ENCODE results near the gene CDH16. TPM values are rescaled to one million over a fixed set of nuclear protein-coding genes. Genes with fewer than 3 reads are reported as not detected.
"Not testable (repeated sequence)": the region's sequence is repeated elsewhere in the genome, so short reads cannot be mapped to it uniquely, and the experiment has no call there.

CDH16 gene
- total RNA-seq, 2 experiments from 2014 or later = not detected

DNA sequence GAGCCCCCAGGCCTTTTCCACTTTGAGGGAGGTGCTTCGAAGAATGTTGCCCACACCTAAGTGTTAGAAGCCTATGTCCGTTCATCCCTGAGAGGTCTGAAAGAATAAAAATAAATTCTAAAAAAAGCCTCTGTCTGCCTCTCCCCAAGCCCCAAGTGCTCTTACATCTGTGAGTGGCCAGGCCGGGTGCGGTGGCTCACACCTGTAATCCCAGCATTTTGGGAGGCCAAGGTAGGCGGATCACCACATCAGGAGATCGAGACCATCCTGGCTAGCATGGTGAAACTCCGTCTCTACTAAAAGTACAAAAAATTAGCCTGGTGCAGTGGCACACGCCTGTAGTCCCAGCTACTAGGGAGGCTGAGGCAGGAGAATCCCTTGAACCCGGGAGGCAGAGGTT is 26.3 kb upstream of the CDH16 start:
- DNase-seq; H3K9me3 Mint-ChIP-seq; H3K36me3 Mint-ChIP-seq (ENCODE audit: low read depth); H3K27ac Mint-ChIP-seq; H3K4me3 Mint-ChIP-seq; POLR2A ChIA-PET: not testable (repeated sequence)
- CTCF ChIA-PET = interaction anchor here (0.6 to 2.2 kb wide), 4 partner anchors 73 to 279 kb away, joined by 3 to 6 read pairs (median 4); no protein-coding TSS in a partner anchor
- H3K27me3 Mint-ChIP-seq = peaks cover 21% of the 10 kb centered on the region
- H3K4me1 Mint-ChIP-seq = peaks cover 20% of the 10 kb centered on the region

DNA sequence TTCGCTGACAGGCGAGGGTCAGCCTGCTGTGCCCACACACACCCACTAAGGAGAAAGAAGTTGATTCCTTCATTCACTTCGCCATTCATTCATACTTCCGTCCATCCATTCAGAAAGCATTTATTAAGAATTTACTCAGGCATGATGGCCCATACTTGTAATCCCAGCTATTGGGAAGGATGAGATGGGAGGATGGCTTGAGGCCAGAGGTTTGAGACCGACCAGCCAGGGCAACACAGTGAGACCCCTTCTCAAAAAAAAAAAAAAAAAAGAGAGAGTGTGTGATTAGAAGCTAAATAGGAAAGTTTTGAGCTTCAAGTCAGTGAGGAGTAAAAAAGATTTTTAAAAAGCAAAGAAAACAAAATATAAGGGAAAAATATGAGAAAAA is 25.4 kb upstream of the CDH16 start:
- Mint-ChIP-seq H3K27ac (peak overlapping the region; percentile 54), H3K4me3 (no peak overlapping the region), H3K4me1 (peaks cover 18% of the 10 kb centered on the region), H3K9me3 (no peaks in the 10 kb centered on the region), H3K27me3 (peaks cover 12% of the 10 kb centered on the region), H3K36me3 (ENCODE audit: low read depth) (peaks cover 7% of the 10 kb centered on the region)
- CTCF ChIA-PET = interaction anchor here (0.6 to 2.2 kb wide), 9 partner anchors 13 to 183 kb away, joined by 3 to 6 read pairs (median 4); partner anchors contain the start of gene CES3
- no peak for DNase-seq
- POLR2A ChIA-PET = no interaction called here

DNA sequence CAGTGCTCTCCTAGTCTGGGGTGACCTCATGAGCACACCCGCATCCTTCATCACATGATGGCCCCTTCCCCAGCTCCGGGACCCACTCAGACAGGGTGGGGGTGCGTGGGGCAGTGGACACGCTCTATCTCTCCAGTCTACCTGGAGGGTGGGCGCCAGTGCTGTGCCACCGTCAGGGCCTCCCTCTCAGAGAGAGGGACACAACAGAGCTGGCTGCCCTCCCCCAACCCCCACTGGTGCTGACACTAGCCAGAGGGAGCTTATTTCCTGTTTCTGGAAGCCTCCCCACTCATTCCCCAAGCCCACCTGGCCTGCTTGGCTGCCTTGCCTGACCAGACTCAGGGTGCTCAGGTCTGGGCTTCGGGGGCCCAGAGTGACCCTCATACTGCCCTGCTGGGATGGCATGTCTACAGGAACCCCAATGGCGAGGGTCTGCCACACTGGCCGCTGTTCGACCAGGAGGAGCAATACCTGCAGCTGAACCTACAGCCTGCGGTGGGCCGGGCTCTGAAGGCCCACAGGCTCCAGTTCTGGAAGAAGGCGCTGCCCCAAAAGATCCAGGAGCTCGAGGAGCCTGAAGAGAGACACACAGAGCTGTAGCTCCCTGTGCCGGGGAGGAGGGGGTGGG is 24.9 kb upstream of the CDH16 start:
- Mint-ChIP-seq H3K27me3 (peaks cover 8% of the 10 kb centered on the region), H3K27ac (no peak overlapping the region), H3K36me3 (ENCODE audit: low read depth) (peaks cover 7% of the 10 kb centered on the region), H3K4me1 (peaks cover 16% of the 10 kb centered on the region), H3K9me3 (no peaks in the 10 kb centered on the region), H3K4me3 (no peak overlapping the region)
- ChIA-PET POLR2A (no interaction called here), CTCF (interaction anchor here (0.7 to 2.2 kb wide), 9 partner anchors 14 to 232 kb away, joined by 3 to 6 read pairs (median 4); partner anchors contain the start of gene CES3)
- DNase-seq = no peak

DNA sequence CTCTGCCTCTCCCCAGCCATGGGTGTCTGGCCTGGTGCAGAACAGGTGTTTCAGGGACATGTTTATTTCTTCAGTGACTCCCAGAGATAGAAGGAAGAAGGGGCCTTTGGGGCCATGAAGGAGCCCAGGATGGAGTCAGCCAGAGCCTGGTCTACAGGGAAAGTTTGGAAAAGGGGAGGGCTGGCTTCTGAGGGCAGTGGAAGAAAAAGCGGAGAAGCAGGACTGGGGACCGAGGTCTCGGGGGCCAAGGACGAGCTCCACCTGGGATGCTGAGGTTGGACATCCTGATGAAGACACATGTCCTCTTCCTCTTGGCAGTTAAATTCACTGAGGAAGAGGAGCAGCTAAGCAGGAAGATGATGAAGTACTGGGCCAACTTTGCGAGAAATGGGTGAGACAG is 24.3 kb upstream of the CDH16 start:
- ChIA-PET POLR2A (no interaction called here), CTCF (interaction anchor here (0.7 to 2.2 kb wide), 6 partner anchors 14 to 233 kb away, joined by 3 to 6 read pairs (median 4); partner anchors contain the start of gene CES3)
- Mint-ChIP-seq H3K36me3 (ENCODE audit: low read depth) (peaks cover 7% of the 10 kb centered on the region), H3K27me3 (peaks cover 2% of the 10 kb centered on the region), H3K4me3 (no peak overlapping the region), H3K4me1 (peaks cover 11% of the 10 kb centered on the region), H3K27ac (no peak overlapping the region), H3K9me3 (no peaks in the 10 kb centered on the region)
- no peak for DNase-seq

DNA sequence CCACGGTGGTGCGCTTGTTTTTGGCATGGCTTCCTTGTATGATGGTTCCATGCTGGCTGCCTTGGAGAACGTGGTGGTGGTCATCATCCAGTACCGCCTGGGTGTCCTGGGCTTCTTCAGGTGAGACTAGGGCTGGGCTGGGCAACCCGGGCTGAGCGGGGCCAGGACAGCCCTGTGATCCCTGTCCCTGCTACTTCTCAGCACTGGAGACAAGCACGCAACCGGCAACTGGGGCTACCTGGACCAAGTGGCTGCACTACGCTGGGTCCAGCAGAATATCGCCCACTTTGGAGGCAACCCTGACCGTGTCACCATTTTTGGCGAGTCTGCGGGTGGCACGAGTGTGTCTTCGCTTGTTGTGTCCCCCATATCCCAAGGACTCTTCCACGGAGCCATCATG is 21.6 kb upstream of the CDH16 start:
- Mint-ChIP-seq H3K36me3 (ENCODE audit: low read depth) (peaks cover 7% of the 10 kb centered on the region), H3K4me3 (no peak overlapping the region), H3K27me3 (no peaks in the 10 kb centered on the region), H3K4me1 (peaks cover 23% of the 10 kb centered on the region), H3K27ac (no peak overlapping the region), H3K9me3 (no peaks in the 10 kb centered on the region)
- POLR2A ChIA-PET = no interaction called here
- no peak for DNase-seq
- CTCF ChIA-PET = interaction anchor here (1.2 to 1.7 kb wide), 3 partner anchors 12 to 215 kb away, joined by 3 to 4 read pairs (median 3); no protein-coding TSS in a partner anchor

DNA sequence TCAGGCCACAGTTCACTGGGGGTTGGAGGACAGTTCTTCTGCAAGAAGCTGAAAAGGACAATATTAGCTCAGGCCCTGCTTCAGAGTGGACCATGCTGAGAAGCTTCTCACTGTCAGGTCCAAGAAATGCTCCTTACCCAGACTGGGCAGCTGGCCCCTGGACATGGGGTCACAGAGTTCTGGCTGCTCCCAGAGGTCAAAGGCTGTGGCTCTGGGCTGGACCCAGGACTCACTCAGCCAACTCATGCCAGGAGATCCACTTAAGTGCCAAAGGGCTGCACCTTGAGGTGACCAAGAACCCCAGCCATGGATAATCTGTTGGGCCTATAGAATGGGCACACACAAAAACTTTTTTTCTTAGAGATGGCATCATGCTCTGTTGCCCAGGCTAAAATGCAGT is 20.7 kb upstream of the CDH16 start:
- H3K36me3 Mint-ChIP-seq (ENCODE audit: low read depth) = peaks cover 7% of the 10 kb centered on the region
- POLR2A ChIA-PET = no interaction called here
- H3K4me1 Mint-ChIP-seq = peaks cover 26% of the 10 kb centered on the region
- H3K27ac Mint-ChIP-seq = no peak overlapping the region
- no peak overlapping the region for H3K4me3 Mint-ChIP-seq
- no peaks in the 10 kb centered on the region for H3K9me3 Mint-ChIP-seq
- CTCF ChIA-PET = interaction anchor here (1.0 to 1.7 kb wide), 2 partner anchors 14 to 216 kb away, joined by 3 read pairs; no protein-coding TSS in a partner anchor
- DNase-seq = no peak
- H3K27me3 Mint-ChIP-seq = no peaks in the 10 kb centered on the region

DNA sequence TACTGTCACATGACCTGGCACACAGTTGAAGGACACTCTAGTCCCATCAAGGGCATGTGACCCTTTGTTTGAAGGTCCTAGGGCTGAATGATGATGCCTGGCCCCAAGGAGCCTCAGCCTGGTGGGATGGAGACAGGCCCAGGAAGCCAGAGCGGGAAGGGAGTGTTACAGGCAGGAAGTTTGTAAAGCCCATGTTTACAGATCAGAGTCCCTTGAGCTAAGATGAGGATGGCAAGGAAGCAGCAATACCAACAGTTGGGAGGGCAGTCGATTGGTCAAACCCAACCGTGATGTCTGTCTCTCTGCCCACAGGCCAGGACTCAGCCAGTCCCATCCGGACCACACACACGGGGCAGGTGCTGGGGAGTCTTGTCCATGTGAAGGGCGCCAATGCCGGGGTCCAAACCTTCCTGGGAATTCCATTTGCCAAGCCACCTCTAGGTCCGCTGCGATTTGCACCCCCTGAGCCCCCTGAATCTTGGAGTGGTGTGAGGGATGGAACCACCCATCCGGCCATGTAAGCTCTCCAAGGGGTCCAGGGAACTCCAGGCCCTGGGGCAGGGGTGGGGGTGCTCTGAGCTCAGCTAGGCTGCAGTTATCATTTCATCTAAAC is 19.1 kb upstream of the CDH16 start:
- no peaks in the 10 kb centered on the region for H3K27me3 Mint-ChIP-seq
- DNase-seq = no peak
- no peak overlapping the region for H3K27ac Mint-ChIP-seq
- no peaks in the 10 kb centered on the region for H3K9me3 Mint-ChIP-seq
- peaks cover 15% of the 10 kb centered on the region for H3K36me3 Mint-ChIP-seq (ENCODE audit: low read depth)
- no peak overlapping the region for H3K4me3 Mint-ChIP-seq
- H3K4me1 Mint-ChIP-seq = peaks cover 42% of the 10 kb centered on the region
- ChIA-PET POLR2A (no interaction called here), CTCF (no interaction called here)

DNA sequence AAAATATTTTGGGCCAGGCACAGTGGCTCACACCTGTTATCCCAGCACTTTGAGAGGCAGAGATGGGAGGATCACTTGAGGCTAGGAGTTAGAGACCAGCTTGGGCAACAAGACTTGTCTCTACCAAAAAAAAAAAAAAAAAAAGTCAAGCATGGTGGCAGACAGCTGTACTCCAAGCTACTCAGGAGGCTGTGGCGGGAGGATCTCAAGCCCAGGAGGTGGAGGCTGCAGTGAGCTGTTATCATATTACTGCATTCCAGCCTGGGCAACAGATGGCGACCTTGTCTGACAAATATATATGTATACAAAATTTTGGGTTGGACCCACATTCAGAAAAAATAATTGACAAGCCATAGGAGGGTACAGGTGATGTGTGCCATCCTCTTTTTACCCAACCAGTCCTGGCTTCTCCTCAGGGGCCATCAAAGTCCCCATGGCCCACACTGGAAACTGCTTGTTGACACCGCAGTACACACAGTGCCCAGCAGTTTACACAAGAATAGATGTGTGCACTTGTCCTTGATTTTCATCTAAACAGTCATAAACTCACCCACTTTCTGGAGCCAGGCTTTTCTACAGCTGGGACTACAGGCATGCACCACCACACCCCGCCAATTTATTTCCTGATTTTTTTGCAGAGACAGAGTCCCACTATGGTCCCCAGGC is 18.3 kb upstream of the CDH16 start:
- H3K4me3 Mint-ChIP-seq = peak overlapping the region; percentile 99
- ChIA-PET CTCF (interaction anchor here (0.8 kb wide), 1 partner anchor 199 kb away, joined by 3 read pairs; no protein-coding TSS in a partner anchor), POLR2A (interaction anchor here (0.7 kb wide), 1 partner anchor 1063 kb away, joined by 5 read pairs; no protein-coding TSS in a partner anchor)
- no peak for DNase-seq
- H3K36me3 Mint-ChIP-seq (ENCODE audit: low read depth) = peaks cover 20% of the 10 kb centered on the region
- H3K4me1 Mint-ChIP-seq = peaks cover 50% of the 10 kb centered on the region
- H3K27me3 Mint-ChIP-seq = no peaks in the 10 kb centered on the region
- H3K9me3 Mint-ChIP-seq = no peaks in the 10 kb centered on the region
- H3K27ac Mint-ChIP-seq = peak overlapping the region; percentile 64

DNA sequence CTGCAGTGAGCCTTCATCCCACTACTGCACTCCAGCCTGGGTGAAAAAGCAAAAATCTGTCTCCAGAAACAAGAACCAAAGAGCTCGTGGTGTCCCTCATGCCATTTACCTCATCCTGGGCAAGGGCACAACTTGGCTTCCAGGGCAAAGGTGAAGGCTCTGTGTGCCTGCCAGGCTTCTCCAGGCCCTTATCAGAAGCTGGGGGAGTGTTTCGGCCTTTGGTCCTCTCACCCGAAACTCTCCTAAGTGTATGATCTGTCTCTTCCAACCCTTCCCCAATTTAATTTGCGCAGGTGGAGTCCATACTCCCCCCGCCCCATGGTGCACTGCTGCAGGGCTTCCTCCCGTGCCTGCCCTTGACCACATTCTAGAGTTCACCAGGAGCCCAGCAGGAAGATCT is 17.8 kb upstream of the CDH16 start:
- DNase-seq = no peak
- no peaks in the 10 kb centered on the region for H3K9me3 Mint-ChIP-seq
- ChIA-PET CTCF (interaction anchor here (0.8 kb wide), 1 partner anchor 198 kb away, joined by 3 read pairs; no protein-coding TSS in a partner anchor), POLR2A (no interaction called here)
- H3K4me3 Mint-ChIP-seq = peak overlapping the region; percentile 99
- H3K4me1 Mint-ChIP-seq = peaks cover 54% of the 10 kb centered on the region
- H3K36me3 Mint-ChIP-seq (ENCODE audit: low read depth) = peaks cover 24% of the 10 kb centered on the region
- H3K27me3 Mint-ChIP-seq = no peaks in the 10 kb centered on the region
- peak overlapping the region; percentile 64 for H3K27ac Mint-ChIP-seq

DNA sequence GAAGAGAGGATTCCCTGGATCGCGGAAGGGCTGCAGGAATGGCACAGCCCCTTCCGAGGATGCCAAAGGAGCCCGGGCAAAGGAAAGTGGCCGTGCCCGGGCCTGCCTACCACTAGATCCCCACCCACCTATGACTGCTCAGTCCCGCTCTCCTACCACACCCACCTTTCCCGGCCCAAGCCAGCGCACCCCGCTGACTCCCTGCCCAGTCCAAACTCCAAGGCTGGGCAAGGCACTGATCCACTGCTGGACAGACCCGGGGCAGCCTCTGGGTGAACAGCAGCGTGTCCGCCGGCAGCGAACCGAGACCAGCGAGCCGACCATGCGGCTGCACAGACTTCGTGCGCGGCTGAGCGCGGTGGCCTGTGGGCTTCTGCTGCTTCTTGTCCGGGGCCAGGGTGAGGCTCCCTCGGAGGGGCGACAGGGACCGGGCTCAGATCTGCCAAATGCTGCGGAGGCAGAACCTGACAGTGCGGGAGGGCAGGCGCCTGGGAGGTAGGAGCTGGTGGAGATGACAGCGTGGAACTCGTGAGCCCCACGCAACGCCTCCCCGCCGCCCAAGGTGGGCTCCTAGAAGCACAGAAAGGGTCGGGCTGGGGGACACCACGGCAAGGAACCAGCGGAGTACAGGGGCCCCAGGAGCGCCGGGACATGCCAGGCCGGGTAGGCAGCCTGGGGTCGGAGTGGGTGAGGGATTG is 16.8 kb upstream of the CDH16 start, which contains the start of gene CES2:
Gene CES2, plus strand, starts transcription at position 203 of the 698 bp plus-strand sequence. Its CDS starts 120 bp downstream, at position 323.
- DNase-seq = no peak
- peak within 1 kb of the TSS; percentile 97 for H3K27ac Mint-ChIP-seq
- ChIA-PET POLR2A (no interaction called here), CTCF (no interaction called here)
- no peaks in the 10 kb centered on the region for H3K9me3 Mint-ChIP-seq
- H3K27me3 Mint-ChIP-seq = no peaks in the 10 kb centered on the region
- peak within 1 kb of the TSS; percentile 99 for H3K4me3 Mint-ChIP-seq
- H3K4me1 Mint-ChIP-seq = peaks cover 54% of the 10 kb centered on the region
- peaks cover 26% of the 10 kb centered on the region for H3K36me3 Mint-ChIP-seq (ENCODE audit: low read depth)

DNA sequence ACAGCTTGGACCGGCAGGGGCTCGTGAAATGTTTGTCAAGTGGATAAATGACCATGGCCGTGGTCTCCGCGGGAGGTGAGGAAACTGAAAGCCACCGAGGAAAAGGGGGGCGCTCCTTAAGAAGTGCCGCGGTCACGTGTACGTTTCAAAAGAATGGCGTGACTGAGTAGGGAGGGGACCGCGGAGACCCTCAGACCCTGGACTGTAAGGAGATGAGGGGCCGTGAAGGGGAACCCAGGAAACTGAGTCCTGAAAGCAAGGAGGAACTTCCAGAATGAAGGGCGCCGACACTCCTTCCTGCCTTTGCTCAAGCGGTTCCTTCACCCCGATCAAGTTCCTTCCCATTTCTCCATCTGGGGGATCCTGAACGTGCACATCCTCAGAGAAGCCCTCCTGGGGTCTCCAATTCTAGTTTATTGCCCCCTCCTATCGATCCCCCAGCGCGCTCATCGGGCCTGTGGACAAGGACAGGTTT is 16.2 kb upstream of the CDH16 start:
- Mint-ChIP-seq H3K36me3 (ENCODE audit: low read depth) (peaks cover 25% of the 10 kb centered on the region), H3K27ac (peak overlapping the region; percentile 97), H3K4me3 (peak overlapping the region; percentile 99), H3K4me1 (peaks cover 54% of the 10 kb centered on the region)
- H3K27me3 Mint-ChIP-seq, H3K9me3 Mint-ChIP-seq, DNase-seq, CTCF ChIA-PET, POLR2A ChIA-PET: not testable (repeated sequence)

DNA sequence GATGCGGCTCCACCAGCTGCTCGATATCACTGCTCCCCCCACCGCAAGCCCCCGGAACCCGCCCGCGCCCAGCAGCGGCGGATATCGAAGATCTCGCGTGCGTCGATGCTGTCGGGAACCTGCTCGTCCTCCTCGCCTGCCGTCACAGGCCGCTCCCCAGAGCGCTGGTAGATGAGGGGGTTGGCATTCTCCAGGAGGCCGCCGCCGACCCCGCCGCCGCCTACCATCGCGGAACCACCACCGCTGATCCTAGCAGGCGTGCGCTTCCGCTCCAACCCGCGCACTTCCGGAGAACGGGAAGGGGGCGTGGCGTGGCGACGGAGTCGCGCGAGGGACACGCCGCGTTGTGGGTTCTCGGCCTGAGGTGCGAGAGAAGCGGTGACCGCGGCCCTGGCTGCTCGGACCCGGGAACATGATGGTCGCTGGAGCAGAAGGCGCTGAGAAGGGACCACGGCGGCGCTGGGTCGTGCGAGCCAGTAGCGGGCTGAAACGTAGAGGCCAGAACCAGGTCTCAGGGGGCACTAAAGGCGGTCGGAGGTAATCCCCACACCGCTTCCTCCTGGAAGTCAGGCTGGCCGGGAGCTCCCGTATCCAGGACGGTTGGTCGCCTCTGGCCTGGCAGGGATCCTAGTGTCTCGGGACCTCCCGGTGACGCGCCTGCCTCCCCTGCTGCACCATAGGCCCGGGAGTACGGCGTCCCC is 15.6 kb upstream of the CDH16 start, which contains the start of gene CIAO2B:
Gene CIAO2B, minus strand, starts transcription at position 265 of the 701 bp plus-strand sequence. Its CDS starts 38 bp downstream, at position 227.
- peak; percentile 89 for DNase-seq
- no peaks in the 10 kb centered on the region for H3K27me3 Mint-ChIP-seq
- ChIA-PET POLR2A (no interaction called here), CTCF (interaction anchor here (1.2 kb wide), 2 partner anchors 9 to 84 kb away, joined by 3 read pairs; partner anchors contain the start of gene RRAD)
- peaks cover 23% of the 10 kb centered on the region for H3K36me3 Mint-ChIP-seq (ENCODE audit: low read depth)
- peak within 1 kb of the TSS; percentile 97 for H3K27ac Mint-ChIP-seq
- peak within 1 kb of the TSS; percentile 99 for H3K4me3 Mint-ChIP-seq
- H3K9me3 Mint-ChIP-seq = no peaks in the 10 kb centered on the region
- H3K4me1 Mint-ChIP-seq = peaks cover 54% of the 10 kb centered on the region
